ENCODE results near the gene MTHFSD. TPM values are rescaled to one million over a fixed set of nuclear protein-coding genes. Genes with fewer than 3 reads are reported as not detected.

MTHFSD gene
- total RNA-seq, 2 experiments from 2014 or later = 7.3 to 7.9 TPM

- H3K36me3 ChIP-seq (ENCODE audit: insufficient read depth, low read length) = no peaks in the 10 kb centered on the region
- ATAC-seq (ENCODE audit: poor library complexity) (no peak), DNase-seq (no peak)
- no peaks in the 10 kb centered on the region for H3K36me3 Mint-ChIP-seq (ENCODE audit: low read depth)
- H3K4me3 ChIP-seq (ENCODE audit: low read length) = no peak overlapping the region
- no peak overlapping the region for H3K27ac ChIP-seq (ENCODE audit: low read depth in 1 of 2, low read length in 2 of 2)
- peaks cover 49% of the 10 kb centered on the region for H3K27me3 Mint-ChIP-seq
- H3K4me1 Mint-ChIP-seq (ENCODE audit: low read depth) = peaks cover 8% of the 10 kb centered on the region
- H3K9me3 ChIP-seq (ENCODE audit: control insufficient read depth in 1 of 2, insufficient read depth in 1 of 2, low read length in 2 of 2) = no peaks in the 10 kb centered on the region
- H3K4me1 ChIP-seq (ENCODE audit: insufficient read depth, low read length) = no peaks in the 10 kb centered on the region
- no peaks in the 10 kb centered on the region for H3K9me3 Mint-ChIP-seq
- no peak overlapping the region for H3K27ac Mint-ChIP-seq
- ChIA-PET CTCF (no interaction called here), POLR2A (no interaction called here)
- no peak overlapping the region for H3K4me3 Mint-ChIP-seq
- intact Hi-C loops (cut with DNase I, micrococcal nuclease) = no loop called here
- peaks cover 14 to 17% of the 10 kb centered on the region in 2 experiments for H3K27me3 ChIP-seq (ENCODE audit: control insufficient read depth in 1 of 2, insufficient read depth in 2 of 2, low read length in 2 of 2)
- TF ChIP-seq, protein P1, sequence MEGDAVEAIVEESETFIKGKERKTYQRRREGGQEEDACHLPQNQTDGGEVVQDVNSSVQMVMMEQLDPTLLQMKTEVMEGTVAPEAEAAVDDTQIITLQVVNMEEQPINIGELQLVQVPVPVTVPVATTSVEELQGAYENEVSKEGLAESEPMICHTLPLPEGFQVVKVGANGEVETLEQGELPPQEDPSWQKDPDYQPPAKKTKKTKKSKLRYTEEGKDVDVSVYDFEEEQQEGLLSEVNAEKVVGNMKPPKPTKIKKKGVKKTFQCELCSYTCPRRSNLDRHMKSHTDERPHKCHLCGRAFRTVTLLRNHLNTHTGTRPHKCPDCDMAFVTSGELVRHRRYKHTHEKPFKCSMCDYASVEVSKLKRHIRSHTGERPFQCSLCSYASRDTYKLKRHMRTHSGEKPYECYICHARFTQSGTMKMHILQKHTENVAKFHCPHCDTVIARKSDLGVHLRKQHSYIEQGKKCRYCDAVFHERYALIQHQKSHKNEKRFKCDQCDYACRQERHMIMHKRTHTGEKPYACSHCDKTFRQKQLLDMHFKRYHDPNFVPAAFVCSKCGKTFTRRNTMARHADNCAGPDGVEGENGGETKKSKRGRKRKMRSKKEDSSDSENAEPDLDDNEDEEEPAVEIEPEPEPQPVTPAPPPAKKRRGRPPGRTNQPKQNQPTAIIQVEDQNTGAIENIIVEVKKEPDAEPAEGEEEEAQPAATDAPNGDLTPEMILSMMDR (IDR thresholded peaks at IDR 0.05) = no peak
Measured at GRCh38 chr16:86597126-86597879, 42.3 kb upstream of the MTHFSD start.

- Histone ChIP-seq H3K9me3 (ENCODE audit: control insufficient read depth in 1 of 2, insufficient read depth in 1 of 2, low read length in 2 of 2) (no peaks in the 10 kb centered on the region), H3K36me3 (ENCODE audit: insufficient read depth, low read length) (no peaks in the 10 kb centered on the region), H3K4me3 (ENCODE audit: low read length) (no peak overlapping the region), H3K27me3 (ENCODE audit: control insufficient read depth in 1 of 2, insufficient read depth in 2 of 2, low read length in 2 of 2) (peaks cover 12 to 14% of the 10 kb centered on the region in 2 experiments), H3K27ac (ENCODE audit: low read depth in 1 of 2, low read length in 2 of 2) (no peak overlapping the region), H3K4me1 (ENCODE audit: insufficient read depth, low read length) (no peaks in the 10 kb centered on the region)
- CTCF ChIA-PET = no interaction called here
- no peaks in the 10 kb centered on the region for H3K9me3 Mint-ChIP-seq
- no peaks in the 10 kb centered on the region for H3K36me3 Mint-ChIP-seq (ENCODE audit: low read depth)
- H3K4me3 Mint-ChIP-seq = no peak overlapping the region
- POLR2A ChIA-PET = no interaction called here
- no peak for DNase-seq
- intact Hi-C loops (cut with DNase I, micrococcal nuclease) = no loop called here
- peaks cover 8% of the 10 kb centered on the region for H3K4me1 Mint-ChIP-seq (ENCODE audit: low read depth)
- TF ChIP-seq, protein P1 (IDR thresholded peaks at IDR 0.05) = no peak
- H3K27ac Mint-ChIP-seq = no peak overlapping the region
- peaks cover 54% of the 10 kb centered on the region for H3K27me3 Mint-ChIP-seq
- no peak for ATAC-seq (ENCODE audit: poor library complexity)
Measured at GRCh38 chr16:86595983-86596605, 41.1 kb upstream of the MTHFSD start.

DNA sequence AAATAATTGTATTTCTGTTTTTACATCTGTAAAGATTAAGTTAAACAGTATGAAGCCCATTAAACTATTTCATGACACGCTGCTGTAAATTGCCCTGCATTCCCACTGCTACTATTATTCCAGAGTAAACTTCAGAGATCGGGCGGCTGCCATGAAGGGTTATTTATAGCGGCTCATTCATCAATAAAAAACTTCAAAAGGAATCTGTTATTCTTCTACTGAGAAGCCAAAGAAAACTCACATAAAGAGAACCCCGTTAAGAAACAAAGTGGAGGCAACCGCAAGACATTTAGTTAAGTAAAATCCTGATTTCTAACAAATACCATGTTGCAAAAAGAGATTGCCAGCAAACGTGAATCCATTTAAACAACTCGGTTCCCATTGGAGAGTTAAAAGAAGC lies 39.7 kb upstream of the MTHFSD start:
- CTCF ChIA-PET = no interaction called here
- POLR2A ChIA-PET = no interaction called here
- Mint-ChIP-seq H3K4me1 (ENCODE audit: low read depth) (peaks cover 8% of the 10 kb centered on the region), H3K9me3 (no peaks in the 10 kb centered on the region), H3K4me3 (no peak overlapping the region), H3K27me3 (peaks cover 45% of the 10 kb centered on the region), H3K36me3 (ENCODE audit: low read depth) (no peaks in the 10 kb centered on the region), H3K27ac (no peak overlapping the region)
- intact Hi-C loops (cut with DNase I, micrococcal nuclease) = no loop called here
- Histone ChIP-seq H3K9me3 (ENCODE audit: control insufficient read depth in 1 of 2, insufficient read depth in 1 of 2, low read length in 2 of 2) (no peaks in the 10 kb centered on the region), H3K36me3 (ENCODE audit: insufficient read depth, low read length) (no peaks in the 10 kb centered on the region), H3K27me3 (ENCODE audit: control insufficient read depth in 1 of 2, insufficient read depth in 2 of 2, low read length in 2 of 2) (peaks cover 15 to 18% of the 10 kb centered on the region in 2 experiments), H3K27ac (ENCODE audit: low read depth in 1 of 2, low read length in 2 of 2) (no peak overlapping the region), H3K4me3 (ENCODE audit: low read length) (no peak overlapping the region), H3K4me1 (ENCODE audit: insufficient read depth, low read length) (no peaks in the 10 kb centered on the region)
- ATAC-seq (ENCODE audit: poor library complexity) (no peak), DNase-seq (no peak)
- TF ChIP-seq, protein P1 (IDR thresholded peaks at IDR 0.05) = no peak
